ENCODE results near the gene PMEPA1. TPM values are rescaled to one million over a fixed set of nuclear protein-coding genes. Genes with fewer than 3 reads are reported as not detected.

The PMEPA1 gene, protein sequence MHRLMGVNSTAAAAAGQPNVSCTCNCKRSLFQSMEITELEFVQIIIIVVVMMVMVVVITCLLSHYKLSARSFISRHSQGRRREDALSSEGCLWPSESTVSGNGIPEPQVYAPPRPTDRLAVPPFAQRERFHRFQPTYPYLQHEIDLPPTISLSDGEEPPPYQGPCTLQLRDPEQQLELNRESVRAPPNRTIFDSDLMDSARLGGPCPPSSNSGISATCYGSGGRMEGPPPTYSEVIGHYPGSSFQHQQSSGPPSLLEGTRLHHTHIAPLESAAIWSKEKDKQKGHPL
- 3.4 and 3.7 TPM in 2 replicates for polyA plus RNA-seq (2014; cell fraction: cytosol; rRNA removed)
- polyA plus RNA-seq (2014; cell fraction: nucleus; rRNA removed): 3.1 and 6.3 TPM in 2 replicates

DNA sequence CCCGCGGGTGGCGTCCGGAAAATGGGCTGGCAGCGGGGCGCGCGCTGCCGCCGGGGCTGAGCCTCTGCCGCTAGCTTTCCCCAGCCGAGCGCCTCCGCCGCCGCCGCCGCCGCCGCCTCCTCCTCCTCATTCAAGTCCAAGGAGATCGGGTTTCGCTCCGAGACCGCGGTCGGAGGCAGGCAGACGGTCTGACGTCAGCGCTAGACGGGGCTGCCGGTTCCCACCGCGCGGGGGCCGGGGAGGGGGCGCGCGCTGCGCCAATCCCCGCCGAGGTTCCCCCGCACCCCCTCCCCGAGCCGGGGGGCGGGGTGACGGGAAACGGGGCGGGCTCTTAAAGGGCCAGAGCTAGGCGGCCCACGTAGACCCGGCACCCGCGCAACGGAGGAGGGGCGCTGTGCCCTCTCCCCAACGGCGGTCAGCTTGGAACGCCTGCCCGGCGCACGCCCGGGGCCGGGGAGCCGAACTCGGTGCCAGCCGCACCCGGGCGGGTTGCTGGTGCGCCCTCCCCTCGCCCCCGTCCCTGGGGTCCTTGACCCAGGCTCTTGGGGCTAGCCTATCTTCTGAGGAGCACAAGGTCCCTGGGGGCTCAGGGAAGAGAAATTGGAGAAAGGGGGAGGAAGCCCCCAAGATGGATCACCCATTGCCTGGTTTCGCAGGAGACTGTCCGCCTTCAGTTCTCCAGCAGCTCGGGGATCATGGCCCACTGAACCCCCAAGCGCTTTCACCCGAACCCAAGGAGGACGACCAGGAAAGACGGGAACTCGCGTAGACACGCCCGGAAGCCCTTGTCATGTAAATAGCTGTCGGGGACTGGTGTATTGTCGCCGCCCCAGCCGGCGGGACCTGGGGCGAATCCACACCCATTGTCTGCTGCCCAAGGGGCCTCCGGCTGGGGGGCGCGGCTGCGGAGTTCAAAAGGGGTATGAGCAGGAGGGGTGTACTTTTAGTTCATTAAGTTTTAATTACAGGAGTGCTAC is at the start of gene PMEPA1:
Gene PMEPA1 (minus strand): TSS at position 193 of the 977 bp plus-strand sequence. CDS start 433 bp downstream, outside the sequence.
- DNase-seq (ENCODE audit: low spot score): peak; percentile 97

DNA sequence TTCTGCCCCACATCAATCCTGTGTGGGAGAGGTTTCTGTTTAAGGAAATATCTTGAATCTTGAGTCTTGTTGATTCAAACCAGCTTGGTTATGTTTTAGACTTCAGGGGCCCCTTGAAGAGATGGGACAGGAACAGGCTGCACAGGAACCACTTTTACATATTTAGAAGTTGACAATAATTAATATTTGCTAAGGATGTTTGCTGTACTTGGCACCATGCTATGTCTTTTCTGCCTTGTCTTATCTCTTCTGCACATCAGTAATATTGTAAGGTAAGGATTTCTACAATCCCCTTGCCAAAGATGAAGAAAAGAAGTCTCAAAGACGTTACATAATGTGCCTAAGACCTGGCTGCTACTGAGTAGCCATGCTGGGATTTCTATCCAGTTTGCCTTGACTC is 48.0 kb upstream of the PMEPA1 start:
- DNase-seq (ENCODE audit: low spot score): no peak

DNA sequence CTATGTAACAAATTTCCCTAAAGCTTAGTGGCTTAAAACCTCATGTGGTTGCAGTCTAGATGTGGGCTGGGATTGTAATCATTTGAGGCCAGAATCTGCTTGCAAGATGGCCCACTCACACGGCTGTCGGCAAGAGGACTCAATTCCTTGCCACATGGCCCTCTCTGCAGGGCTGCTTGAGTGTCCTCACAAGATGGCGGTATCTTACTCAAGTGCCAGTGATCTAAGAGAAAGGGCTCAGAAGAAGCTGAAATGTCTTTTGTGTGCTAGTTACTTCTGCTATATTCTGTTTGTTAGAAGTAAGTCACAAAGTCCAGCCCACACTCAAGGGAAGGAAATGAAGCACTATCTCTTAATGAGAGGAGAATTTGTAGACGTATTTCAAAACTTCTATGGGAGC is 47.1 kb upstream of the PMEPA1 start:
- no peak for DNase-seq (ENCODE audit: low spot score)

DNA sequence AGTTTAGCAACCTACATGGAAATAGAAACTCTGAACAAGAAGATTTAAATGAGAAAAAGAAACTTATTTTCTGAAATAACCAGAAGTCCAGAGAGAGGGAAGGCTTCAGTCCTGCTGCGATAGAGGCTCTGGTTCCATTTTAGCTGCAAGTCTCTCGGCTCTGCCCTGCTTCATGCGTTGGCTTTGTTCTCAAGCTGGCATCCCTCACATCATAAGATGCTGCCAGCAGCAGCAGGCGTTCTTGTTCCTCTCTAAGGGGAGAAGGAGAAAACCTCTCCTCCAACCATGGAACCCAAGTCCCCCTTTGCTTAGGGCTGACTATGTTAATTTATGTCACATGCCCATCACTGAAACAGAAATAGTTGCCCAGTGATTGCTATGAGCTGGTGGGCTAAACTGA is 46.4 kb upstream of the PMEPA1 start:
- no peak for DNase-seq (ENCODE audit: low spot score)

DNA sequence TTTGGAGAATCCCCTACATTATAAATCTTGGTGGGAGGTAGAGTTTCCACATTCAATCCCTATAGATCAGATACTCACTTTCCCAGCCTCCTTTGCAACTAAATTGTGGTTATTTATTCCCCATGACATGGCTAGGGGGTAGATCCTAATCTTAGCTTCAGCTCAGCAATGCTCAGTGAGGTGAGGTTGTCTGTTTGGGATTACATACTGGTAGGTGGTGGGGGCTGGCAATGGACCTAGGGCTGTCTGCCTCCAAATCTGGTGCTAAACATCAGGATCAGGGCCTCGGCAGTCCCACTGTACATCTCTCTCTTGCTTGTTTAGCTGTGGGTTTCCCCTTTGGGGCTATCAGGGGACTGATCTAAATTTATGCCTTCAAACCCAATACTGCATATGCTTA is 45.8 kb upstream of the PMEPA1 start:
- DNase-seq (ENCODE audit: low spot score): no peak

DNA sequence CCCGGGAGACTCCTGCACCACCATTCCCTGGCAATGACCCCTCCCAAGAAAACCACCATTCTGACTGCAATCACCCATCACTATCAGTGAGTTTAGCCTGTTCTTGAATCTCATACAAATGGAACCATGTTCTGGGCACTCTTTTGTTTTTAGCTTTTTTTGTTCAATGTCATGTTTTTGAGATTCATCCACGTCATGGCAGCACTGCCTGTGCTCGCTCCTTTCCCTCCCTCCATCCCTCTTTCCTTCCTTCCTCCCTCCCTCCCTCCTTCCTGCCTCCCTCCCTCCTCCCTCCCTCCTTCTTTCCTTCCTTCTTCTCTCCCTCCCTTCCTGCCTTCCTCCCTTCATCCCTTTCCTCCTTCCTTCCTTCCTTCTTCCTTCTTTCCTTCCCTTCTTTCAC is 44.4 kb upstream of the PMEPA1 start:
- DNase-seq (ENCODE audit: low spot score): no peak

DNA sequence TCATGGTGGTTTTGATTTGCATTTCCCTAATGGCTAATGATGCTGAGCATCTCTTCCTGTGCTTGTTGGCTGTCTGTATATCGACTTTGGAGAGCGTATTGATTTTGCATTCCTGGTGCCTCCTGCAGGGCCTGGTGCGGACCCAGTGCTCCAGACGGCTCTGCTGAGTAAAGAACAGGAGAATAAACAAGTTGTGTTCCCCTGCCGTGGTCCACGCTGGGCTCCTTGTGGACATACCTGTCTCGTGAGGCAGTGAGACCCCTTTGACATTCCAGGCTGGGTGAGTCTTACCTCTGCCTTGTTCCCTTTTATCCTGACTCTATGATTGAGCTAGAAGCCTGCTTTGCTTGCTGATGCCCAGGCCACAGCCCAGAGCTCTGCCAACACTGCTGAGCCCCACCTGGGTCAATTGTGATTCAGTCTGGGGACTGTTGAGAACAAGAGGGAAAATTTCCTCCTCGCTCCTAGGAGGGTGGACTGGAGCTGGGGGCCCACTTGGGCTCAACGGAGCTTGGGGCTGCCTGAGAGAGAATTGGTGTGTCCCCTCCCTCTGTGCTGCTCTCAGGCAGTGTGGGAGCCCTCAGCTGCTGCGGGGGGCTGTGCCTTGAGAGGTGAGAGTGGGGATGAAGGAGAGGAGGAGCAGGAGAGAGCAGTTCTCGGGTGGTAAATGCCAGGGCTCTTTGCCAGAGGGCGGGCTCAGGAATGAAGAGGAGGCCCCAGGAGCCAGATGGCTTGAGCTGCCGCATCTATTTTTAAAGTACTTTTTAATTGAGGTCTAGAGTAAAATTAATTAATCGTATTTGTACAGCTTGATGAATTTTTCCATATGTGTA is 43.7 kb upstream of the PMEPA1 start:
- DNase-seq (ENCODE audit: low spot score): no peak

DNA sequence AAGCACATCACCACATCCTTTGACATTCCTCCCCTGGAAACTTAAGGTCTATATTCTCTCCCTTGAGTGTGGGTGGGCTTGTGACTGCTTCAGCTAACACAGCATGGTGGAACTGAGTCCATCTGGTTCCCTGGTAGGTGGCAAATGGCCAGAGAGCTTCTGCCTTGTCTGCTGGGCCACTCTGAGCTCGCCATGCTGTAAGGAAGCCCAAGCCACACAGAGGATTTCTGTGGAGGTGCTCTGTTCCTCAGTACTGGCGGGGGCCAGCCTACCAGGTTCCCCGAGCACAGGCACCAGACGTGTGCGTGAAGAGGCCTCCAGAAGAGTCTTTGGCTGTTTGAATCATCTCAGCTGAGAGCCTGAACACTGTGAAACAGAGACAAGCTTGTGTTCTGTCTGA is 41.6 kb upstream of the PMEPA1 start:
- no peak for DNase-seq (ENCODE audit: low spot score)

DNA sequence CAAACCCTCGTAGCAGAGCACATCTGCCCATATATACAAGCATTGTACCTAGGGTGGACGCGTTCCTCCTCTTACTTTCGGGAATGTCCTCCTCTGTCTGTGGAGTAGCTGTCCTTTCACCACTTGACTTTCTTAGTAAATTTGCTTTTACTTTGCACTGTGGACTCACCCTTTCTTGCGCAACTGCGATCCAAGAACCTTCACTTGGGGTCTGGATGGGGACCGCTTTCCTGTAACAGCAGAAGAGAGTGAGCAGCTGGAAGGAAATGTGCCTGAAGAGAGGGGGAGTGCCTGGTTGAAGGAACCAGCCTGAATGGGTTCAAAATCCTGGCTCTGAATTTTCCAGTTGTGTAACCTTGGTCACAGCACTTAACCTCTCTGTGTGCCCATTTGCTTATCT is 40.1 kb upstream of the PMEPA1 start:
- no peak for DNase-seq (ENCODE audit: low spot score)

DNA sequence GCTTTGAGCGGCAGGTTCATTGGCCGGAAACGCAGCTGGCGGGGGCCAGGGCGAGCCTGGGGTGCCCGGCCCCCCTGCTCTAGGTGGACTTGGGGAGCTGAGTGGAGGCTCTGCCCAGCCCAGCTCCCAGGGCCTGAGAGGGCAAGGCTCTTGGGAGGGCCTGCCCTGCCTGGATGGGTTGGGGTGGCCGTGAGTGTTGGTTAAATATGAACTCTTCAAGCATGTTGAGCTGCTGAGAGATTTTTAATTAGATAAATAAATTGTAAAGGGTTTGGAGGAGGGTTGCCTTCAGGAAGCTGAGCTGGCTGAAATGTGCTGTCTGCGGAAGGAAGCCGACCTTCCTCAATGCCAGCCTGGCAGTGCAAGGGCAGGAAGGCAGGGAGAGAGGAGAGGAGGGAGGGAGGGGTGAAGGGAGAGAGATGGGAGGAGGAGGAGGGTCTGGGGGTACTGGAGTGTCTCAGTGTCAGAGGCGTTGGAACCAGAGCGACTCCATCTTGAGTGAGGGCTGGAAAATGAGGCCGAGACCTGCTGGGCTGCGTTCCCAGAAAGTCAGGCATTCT is 39.4 kb upstream of the PMEPA1 start:
- no peak for DNase-seq (ENCODE audit: low spot score)

DNA sequence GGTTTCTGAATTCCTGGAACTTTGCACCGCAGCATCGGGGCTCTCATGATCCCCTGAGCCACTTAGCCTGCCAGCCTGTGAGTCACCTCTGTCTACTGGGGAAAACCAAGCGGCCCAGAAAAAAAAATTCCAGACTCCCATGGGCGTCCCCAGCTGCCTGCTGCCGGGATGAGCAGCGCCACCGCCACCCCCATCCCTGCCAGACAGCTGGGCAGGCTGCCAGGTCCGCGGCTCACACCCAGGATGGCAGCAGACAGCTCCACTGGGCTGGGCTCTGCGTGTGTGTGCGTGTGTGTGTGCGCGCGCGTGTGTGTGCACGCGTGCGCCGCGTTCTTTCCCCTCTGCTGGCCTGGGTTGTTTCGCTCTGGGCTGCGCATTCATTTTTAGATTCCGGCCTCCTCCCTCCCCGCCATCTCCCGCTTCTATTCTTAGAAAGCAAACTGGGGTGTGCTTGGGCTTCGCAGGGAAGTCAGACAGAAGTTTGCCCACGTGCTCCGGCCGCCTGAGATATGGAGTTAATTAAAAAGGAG is 38.9 kb upstream of the PMEPA1 start:
- DNase-seq (ENCODE audit: low spot score): peak; percentile 35

DNA sequence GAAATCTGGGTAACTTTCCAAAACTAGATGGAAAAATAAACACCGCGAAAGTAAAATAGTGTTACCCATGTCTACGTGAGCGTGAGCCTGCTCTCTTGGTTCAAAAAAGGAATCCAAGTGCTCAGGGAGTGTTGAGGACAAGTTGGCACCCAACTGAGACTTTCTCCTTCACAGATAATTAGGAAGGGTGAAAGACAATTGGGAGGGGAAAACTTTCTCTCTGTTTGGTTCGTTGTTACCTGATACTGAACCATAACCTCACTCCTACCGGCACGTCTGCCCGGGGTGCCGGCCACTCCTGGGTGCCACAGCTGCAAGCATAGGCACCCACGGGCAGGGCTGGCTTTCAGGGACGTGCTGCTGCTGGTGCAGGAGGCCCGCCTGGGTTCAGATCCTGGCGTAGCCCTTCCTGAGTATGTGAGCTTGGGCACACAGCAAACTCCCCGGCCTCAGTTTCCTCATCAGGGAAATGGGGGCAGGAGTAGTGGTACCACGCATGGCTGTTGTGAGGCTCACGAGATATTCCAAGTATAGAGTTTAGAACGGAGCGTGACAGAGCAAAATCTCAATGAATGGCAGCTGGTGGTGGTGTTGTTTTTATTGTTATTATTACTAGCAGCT is 38.2 kb upstream of the PMEPA1 start:
- DNase-seq (ENCODE audit: low spot score): no peak

DNA sequence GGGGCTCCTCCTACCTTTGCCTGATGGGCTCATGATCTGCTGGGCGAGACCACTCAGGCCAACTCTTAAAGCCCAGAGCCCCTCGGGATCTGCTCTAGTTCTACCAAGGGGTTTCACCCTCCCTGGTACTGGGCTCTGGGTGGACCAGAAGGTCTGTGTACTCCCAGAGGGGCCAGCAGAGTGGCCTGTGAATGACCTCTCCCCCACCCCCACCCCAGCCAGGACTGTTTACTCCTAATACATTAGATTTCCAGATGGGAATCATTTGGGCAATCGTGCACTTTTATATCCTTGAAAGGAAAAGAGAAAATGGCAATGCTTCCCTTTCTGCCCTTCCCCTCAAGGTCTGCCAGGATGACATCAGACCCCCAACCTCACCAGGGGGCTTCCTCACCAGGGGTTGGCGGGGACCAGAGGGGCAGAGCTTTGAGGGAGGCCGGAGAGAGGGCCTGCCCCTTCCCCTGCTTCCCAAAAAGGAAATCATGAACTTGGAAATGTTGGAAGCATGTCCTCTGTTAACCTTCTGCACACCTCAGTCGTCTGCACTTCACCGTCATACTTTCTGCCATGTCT is 37.1 kb upstream of the PMEPA1 start:
- DNase-seq (ENCODE audit: low spot score): no peak

DNA sequence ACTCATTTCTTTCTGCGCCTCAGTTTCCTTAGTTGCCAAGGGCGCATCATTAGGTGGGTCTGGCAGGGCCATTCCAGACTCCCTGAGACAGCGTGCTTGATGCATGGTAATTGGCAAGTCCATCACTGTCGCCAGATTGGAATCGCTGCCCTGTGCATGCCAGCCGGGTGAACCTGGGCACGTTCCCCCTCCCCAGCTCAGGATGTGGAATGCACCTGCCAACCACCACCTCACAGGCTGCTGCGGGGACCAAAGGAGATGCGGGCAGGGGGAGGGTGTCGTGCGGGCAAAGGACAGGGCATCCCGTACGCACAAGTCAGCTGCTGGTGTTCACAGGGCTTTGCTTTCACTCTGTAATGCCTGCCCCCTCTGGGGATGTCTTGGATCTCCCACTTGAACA is 36.4 kb upstream of the PMEPA1 start:
- no peak for DNase-seq (ENCODE audit: low spot score)

DNA sequence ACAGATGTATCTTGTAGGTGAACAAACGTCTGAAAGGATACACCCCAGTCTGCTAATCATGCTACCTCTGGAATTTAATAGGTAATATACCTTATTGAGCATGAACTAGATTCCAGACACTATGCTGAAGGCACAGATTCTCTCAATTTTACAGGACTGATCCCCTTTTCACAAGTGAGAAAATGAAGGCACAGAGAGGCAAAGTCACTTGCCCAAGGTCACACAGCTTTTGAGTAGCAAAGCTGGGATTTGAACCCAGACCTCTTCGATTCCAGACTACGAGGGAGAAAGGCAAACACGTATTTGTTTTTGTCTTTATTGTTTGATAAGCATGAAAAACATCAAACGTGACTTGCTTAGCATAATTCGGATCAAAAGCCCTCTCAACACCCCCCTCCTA is 34.4 kb upstream of the PMEPA1 start:
- DNase-seq (ENCODE audit: low spot score): no peak

DNA sequence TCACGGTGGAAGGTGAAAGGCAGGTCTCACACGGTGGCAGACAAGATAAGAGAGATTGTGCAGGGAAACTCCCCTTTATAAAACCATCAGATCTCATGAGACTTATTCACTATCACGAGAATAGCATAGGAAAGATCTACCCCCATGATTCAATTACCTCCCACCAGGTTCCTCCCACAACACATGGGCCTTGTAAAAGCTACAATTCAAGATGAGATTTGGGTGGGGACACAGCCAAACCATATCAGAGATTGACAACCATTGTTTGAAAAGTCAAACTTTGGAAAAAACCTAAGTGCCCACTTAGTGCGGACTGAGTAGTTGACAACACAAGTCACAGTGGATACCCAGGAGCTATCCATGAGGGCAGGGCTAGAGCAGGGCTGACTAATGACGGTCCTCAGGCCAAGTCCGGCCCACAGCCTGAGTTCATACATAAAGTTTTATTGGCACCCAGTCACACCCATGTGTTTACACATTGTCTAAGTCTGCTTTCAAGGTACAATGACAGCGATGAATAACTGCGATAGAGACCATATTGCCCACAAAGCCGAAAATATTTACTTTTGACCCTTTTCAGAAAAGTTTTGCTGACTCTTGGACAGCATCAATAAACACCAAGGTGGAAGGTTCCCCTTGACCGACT is 33.8 kb upstream of the PMEPA1 start:
- DNase-seq (ENCODE audit: low spot score): no peak

DNA sequence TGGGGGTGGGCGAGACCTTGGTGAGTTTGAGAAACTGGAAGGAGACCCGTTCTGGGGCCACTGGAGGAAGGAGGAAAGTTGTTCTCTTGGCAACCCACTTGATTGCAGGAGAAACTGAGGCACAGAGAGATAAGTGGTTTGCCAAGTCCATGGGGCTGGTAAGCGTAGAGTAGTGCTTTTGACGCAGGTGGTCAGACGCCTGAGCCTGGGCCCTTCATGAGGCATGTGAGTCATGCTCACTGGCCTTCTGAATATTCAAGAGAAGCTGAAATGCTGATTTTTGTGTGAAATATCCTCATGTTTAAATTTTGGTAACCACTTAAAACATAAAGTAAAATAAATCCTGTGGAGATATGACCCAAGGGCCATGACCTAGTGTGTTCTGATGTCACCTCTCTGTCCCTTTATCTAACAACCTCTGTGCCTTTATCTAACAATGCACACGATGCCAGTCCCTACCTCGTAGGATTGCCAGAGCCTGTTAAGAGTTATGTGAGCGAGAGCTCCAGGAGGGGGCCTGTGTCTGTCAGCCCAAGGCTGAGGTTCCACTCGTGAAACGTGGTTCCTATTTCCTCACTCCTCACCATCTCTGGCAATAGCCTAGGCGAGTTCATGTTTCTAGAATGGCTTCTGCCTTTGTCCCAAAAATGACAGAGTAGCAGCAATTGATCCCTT is 32.8 kb upstream of the PMEPA1 start:
- DNase-seq (ENCODE audit: low spot score): no peak

DNA sequence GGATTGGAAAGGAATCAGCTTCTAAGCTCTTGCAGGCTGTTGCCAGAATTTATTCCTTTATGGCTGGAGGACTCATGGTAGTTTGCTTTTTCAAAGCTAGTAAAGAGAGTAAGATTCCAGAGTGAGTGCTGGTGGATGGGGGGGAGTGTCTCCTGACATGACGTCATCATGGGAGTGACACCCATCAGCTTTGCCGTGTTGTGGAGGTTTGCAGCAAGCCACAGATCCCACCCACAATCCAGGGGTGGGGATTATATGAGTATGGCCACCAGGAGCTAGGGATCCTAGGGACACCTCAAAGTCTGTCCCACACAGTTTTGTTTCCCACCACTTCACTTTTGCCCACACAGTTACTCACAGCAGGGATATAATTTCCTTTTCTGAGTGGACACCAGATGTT is 28.7 kb upstream of the PMEPA1 start:
- DNase-seq (ENCODE audit: low spot score): no peak

DNA sequence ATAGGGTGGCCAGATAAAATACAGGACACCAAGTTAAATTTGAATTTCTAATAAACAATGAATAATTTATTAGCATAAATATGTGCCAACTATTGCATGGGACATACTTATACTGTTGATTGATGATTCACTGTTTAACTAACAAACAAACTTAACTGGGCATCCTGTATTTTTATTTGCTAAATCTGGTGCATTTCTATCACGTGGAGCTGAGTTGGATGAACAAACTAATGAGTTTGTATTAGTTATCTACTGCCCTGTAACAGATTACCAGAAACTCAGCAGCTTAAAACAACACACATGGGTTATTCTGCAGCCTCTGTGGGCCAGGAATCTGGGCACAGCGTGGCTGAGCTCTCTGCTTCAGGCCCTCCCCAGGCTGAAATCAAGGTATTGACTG is 28.2 kb upstream of the PMEPA1 start:
- DNase-seq (ENCODE audit: low spot score): no peak
